Thymus (tissue), 11 donors: ENCODE data around the gene HAT1. TPM values are rescaled to one million over a fixed set of nuclear protein-coding genes. Genes with fewer than 3 reads are reported as not detected.

Experiments used
- DNase-seq, 9 donors: peaks; one replicate each; pipeline ENCODE4 v3.0.0-alpha.2; 2013; ENCODE audit warnings: low spot score in 9 of 9, low read depth in 6 of 9, missing footprints in 1 of 9
- H3K27ac ChIP-seq, 2 donors: one replicate each; pipeline ENCODE4 v1.5.1; 2013; ENCODE audit warnings: control low read depth in 1 of 2, low read depth in 1 of 2, low read length in 1 of 2, mild to moderate bottlenecking in 1 of 2, moderate library complexity in 1 of 2
- H3K27me3 ChIP-seq, 2 donors: one replicate each; pipeline ENCODE4 v1.5.1; 2013; ENCODE audit warnings: low read length in 1 of 2; ENCODE audit not compliant: control insufficient read depth in 2 of 2, insufficient read depth in 1 of 2
- H3K36me3 ChIP-seq, 2 donors: one replicate each; pipeline ENCODE4 v1.5.1; 2013; ENCODE audit warnings: low read length in 1 of 2, mild to moderate bottlenecking in 1 of 2, moderate library complexity in 1 of 2; ENCODE audit not compliant: control insufficient read depth in 2 of 2, insufficient read depth in 2 of 2
- H3K4me1 ChIP-seq, 2 donors: one replicate each; pipeline ENCODE4 v1.5.1; 2013; ENCODE audit warnings: low read length in 2 of 2; ENCODE audit not compliant: control insufficient read depth in 2 of 2, insufficient read depth in 2 of 2
- H3K4me3 ChIP-seq, 2 donors: one replicate each; pipeline ENCODE4 v1.5.1; 2013; ENCODE audit warnings: low read length in 2 of 2, control low read depth in 1 of 2, mild to moderate bottlenecking in 1 of 2
- H3K9me3 ChIP-seq, 2 donors: one replicate each; pipeline ENCODE4 v1.5.1; 2013; ENCODE audit warnings: low read length in 1 of 2, mild to moderate bottlenecking in 1 of 2; ENCODE audit not compliant: control insufficient read depth in 2 of 2, insufficient read depth in 1 of 2
- WGBS: extraction: QIAGEN DNeasy Blood & Tissue Kit; methylation state at CpG from one replicate; pipeline ENCODE4 v1.1.7; 2013; 5-methylcytosine and 5-hydroxymethylcytosine counted together
- polyA plus RNA-seq: library from polyadenylated mRNA; stranded (reverse); fragments of 200-250 nt; gene quantifications from one replicate; pipeline ENCODE4 v1.2.3, GENCODE V29; 2013
- total RNA-seq: library from RNA; stranded (reverse); fragments of 120-200 nt; gene quantifications from one replicate; pipeline ENCODE4 v1.2.4, GENCODE V29; 2013
- donor health status: healthy.

The HAT1 gene
- total and polyA plus RNA-seq, 2 donors, result 53.2 to 74.3 TPM

GRCh38 chr2:172021074-172021931, 99.0 kb downstream of the HAT1 start:
- 76% methylated on average over 8 of the region's 8 CpGs for WGBS
- Histone ChIP-seq H3K4me3 (no peak overlapping the region), H3K36me3 (no peaks in the 10 kb centered on the region), H3K27ac (no peak overlapping the region), H3K4me1 (no peaks in the 10 kb centered on the region), H3K27me3 (no peaks in the 10 kb centered on the region), H3K9me3 (no peaks in the 10 kb centered on the region)
- DNase-seq, result no peak

- WGBS, result 92% methylated on average over 5 of the region's 5 CpGs
- Histone ChIP-seq H3K4me1 (no peaks in the 10 kb centered on the region), H3K36me3 (no peaks in the 10 kb centered on the region), H3K27me3 (no peaks in the 10 kb centered on the region), H3K4me3 (no peak overlapping the region), H3K9me3 (no peaks in the 10 kb centered on the region), H3K27ac (peak overlapping the region in 1 of 2 donors; percentile 13)
- DNase-seq, result no peak
Measured at GRCh38 chr2:172021955-172022354, 99.7 kb downstream of the HAT1 start.

- DNase-seq, result no peak
- Histone ChIP-seq H3K27me3 (no peaks in the 10 kb centered on the region), H3K36me3 (no peaks in the 10 kb centered on the region), H3K9me3 (no peaks in the 10 kb centered on the region), H3K4me3 (no peak overlapping the region), H3K4me1 (no peaks in the 10 kb centered on the region), H3K27ac (no peak overlapping the region)
- WGBS, result 94% methylated on average over 4 of the region's 4 CpGs
Measured at GRCh38 chr2:172031536-172031935, 109.3 kb downstream of the HAT1 start.

Other genes with a start within 250 kb of the HAT1 start
- gene DYNC1I2, start 235.0 kb upstream of the HAT1 start, total RNA-seq, result 77.2 TPM
- gene DYNC1I2, start 235.0 kb upstream of the HAT1 start, polyA plus RNA-seq, result 74.2 TPM
- 21.3 TPM for gene SLC25A12, start 28.2 kb upstream of the HAT1 start, total RNA-seq
- gene SLC25A12, start 28.2 kb upstream of the HAT1 start, polyA plus RNA-seq, result 26.9 TPM
- 2.4 TPM for gene METAP1D, start 77.5 kb downstream of the HAT1 start, total RNA-seq
- 4.2 TPM for gene METAP1D, start 77.5 kb downstream of the HAT1 start, polyA plus RNA-seq
- gene DLX1, start 163.0 kb downstream of the HAT1 start, total RNA-seq, result 0.09 TPM
- 0.23 TPM for gene DLX1, start 163.0 kb downstream of the HAT1 start, polyA plus RNA-seq
- gene DLX2, start 180.4 kb downstream of the HAT1 start, total RNA-seq, result 0.09 TPM
- 0.43 TPM for gene DLX2, start 180.4 kb downstream of the HAT1 start, polyA plus RNA-seq